Stimulated activated naive CD8-positive, alpha-beta T cell treated with anti-CD3 and anti-CD28 coated beads, Interleukin-15, Interleukin-2, amounts not matched to agents 100 ng/mL and 50 ng/mL, for 24 hours (primary cell): ENCODE measurements around the gene ACYP2.
"Not testable (repeated sequence)": the region's sequence is repeated elsewhere in the genome, so short reads cannot be mapped to it uniquely, and the experiment has no call there.

Experiments used
- H3K27ac Mint-ChIP-seq: one replicate; pipeline ENCODE4 v1.8.0; 2021; ENCODE audit warnings: mild to moderate bottlenecking, mixed read lengths
- H3K27me3 Mint-ChIP-seq: one replicate; pipeline ENCODE4 v1.8.0; 2021; ENCODE audit warnings: mixed read lengths
- H3K36me3 Mint-ChIP-seq: one replicate; pipeline ENCODE4 v1.8.0; 2021; ENCODE audit warnings: low read depth, mixed read lengths
- H3K4me1 Mint-ChIP-seq: one replicate; pipeline ENCODE4 v1.8.0; 2021; ENCODE audit warnings: low read depth, mixed read lengths
- H3K4me3 Mint-ChIP-seq: one replicate; pipeline ENCODE4 v1.8.0; 2021; ENCODE audit warnings: mild to moderate bottlenecking, mixed read lengths
- H3K9me3 Mint-ChIP-seq: one replicate; pipeline ENCODE4 v1.8.0; 2021; ENCODE audit warnings: mixed read lengths

ACYP2 gene

DNA sequence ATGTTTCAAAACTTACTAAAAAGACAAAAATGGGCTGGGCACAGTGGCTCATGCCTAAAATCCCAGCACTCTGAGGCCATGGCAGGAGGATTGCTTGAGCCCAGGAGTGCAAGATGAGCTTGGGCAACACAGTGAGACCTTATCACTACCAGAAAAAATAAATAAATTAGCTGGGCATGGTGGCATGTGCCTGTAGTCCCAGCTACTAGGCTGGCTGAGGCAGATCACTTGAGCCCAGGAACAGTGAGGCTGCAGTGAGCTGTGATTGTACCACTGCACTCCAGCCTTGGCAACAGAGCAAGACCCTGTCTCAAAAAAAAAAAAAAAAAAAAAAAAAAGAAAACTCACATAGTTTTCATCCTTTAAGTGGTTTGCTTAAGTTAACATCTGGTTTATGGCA is 134.2 kb downstream of the ACYP2 start:
- H3K27me3 Mint-ChIP-seq: no peaks in the 10 kb centered on the region
- no peak overlapping the region for H3K4me3 Mint-ChIP-seq
- no peak overlapping the region for H3K27ac Mint-ChIP-seq
- peaks cover 13% of the 10 kb centered on the region for H3K36me3 Mint-ChIP-seq
- no peaks in the 10 kb centered on the region for H3K9me3 Mint-ChIP-seq
- no peaks in the 10 kb centered on the region for H3K4me1 Mint-ChIP-seq

DNA sequence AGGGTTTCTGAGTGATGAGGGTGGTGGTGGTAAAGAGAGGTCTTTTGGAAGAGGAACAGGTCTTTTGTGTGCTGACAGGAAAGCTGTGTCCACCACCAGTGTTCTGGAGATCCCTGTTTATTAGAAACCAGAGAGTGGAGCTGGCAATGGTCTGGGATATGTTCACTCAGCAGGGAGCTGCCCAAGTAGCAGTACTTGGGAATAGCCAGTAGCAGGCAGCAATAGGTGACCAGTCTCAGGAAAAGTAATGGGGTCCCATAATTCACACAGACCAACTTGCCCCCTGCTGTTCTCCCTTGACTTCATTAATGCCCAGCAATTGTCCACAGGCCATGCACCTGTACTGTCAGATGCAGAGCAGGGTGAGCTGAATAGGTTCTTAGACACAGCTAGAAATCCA is 138.8 kb downstream of the ACYP2 start:
- no peaks in the 10 kb centered on the region for H3K27me3 Mint-ChIP-seq
- no peaks in the 10 kb centered on the region for H3K9me3 Mint-ChIP-seq
- peaks cover 18% of the 10 kb centered on the region for H3K36me3 Mint-ChIP-seq
- no peak overlapping the region for H3K27ac Mint-ChIP-seq
- no peaks in the 10 kb centered on the region for H3K4me1 Mint-ChIP-seq
- H3K4me3 Mint-ChIP-seq: no peak overlapping the region

DNA sequence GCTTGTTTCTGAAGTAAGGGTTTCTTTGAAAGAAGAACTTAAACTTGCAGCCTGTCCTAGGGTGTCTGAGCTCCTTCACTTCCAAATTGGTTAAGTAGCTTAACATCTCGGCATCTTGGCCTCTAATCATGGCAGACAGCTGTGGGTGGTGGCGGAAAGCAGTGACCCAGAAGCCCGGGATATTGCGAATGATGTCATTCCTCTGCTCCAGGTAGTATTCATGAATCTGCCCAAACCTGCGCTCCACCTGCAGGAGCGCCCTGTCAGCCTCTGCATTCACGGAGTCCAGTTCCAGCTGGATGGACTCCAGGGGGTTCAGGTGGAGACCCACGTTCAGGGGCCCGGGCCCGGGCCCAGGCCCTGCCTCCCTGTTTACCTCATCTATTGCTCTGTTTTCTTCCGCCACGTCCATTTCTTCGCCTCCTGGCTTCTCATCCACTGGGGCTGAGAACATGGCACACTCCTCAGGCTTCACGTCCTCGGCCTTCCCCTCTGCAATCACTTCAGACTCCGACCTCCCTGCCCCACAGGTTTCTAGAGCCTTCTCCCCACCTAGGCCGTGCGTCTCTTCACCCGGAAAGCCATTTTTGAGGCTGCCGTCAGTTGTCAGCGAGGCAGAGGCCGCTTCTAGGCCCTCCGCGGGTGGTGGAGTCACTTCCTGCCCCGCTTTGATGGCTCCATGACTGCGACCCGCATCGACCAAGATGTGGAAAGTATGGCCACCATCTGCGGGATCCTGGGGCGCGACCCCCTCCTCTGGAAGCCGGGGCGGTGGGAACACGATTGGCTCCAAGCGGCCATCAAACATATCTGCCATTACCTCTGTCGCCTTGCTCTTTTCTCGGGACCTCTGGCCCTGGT is 140.0 kb downstream of the ACYP2 start:
- Mint-ChIP-seq H3K27me3 (no peaks in the 10 kb centered on the region), H3K27ac (no peak overlapping the region), H3K36me3 (peaks cover 18% of the 10 kb centered on the region), H3K4me1 (no peaks in the 10 kb centered on the region), H3K9me3 (no peaks in the 10 kb centered on the region), H3K4me3 (no peak overlapping the region)

DNA sequence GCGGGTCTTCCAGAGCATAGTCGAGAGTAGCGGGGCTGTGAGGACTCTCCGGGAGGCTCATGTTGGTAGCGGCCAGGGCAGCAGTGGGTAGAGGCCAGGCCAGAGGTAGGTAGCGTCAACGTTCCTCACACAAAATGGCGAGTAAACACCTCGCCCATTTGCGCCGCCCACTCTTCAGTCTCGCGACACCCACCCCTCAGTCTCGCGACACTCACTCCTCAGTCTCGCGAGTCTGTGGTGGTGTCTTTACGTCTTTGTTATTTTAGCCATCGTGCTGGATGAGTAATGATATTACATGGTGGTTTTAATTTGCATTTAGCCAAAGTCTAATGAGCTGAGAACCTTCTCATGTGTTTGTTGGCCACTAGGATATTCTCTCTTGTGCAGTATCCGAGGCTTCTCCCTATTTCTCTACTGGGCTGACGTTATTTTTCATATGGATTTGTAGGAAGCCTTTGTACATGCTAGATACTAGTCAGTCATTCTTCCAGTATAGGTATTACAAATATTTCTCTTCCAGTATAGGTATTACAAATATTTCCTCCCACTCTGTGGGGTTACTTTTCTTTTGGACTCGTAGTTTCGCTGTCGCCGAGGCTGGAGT is 140.8 kb downstream of the ACYP2 start, which contains the start of gene TSPYL6:
Gene TSPYL6 (minus strand): TSS at position 139 of the 604 bp plus-strand sequence. CDS start 78 bp downstream, at position 61.
- no peaks in the 10 kb centered on the region for H3K27me3 Mint-ChIP-seq
- no peaks in the 10 kb centered on the region for H3K9me3 Mint-ChIP-seq
- H3K4me3 Mint-ChIP-seq: no peak within 1 kb of the TSS
- H3K4me1 Mint-ChIP-seq: no peaks in the 10 kb centered on the region
- H3K36me3 Mint-ChIP-seq: peaks cover 18% of the 10 kb centered on the region
- H3K27ac Mint-ChIP-seq: no peak within 1 kb of the TSS

DNA sequence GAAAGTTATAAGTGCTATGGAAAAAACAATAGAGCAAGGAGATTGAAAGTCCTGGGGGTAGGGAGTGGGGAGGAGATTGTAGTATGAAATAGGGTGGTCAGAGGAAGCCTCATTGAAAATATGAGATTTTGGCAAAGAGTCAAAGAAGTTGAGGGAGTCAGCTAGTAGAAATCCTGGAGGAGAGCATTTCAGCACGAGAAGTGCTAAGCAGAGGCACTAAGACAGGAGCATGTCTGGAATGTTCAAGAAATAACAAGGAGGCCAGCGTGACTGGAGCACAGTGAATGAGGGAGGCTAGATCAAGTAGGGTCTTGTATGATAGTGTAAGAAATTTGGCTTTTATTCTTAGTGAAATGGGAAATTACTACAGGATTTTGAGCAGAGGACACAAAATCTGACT is 142.8 kb downstream of the ACYP2 start:
- Mint-ChIP-seq H3K27me3 (no peaks in the 10 kb centered on the region), H3K4me3 (no peak overlapping the region), H3K27ac (no peak overlapping the region), H3K9me3 (no peaks in the 10 kb centered on the region), H3K36me3 (peaks cover 10% of the 10 kb centered on the region), H3K4me1 (no peaks in the 10 kb centered on the region)

DNA sequence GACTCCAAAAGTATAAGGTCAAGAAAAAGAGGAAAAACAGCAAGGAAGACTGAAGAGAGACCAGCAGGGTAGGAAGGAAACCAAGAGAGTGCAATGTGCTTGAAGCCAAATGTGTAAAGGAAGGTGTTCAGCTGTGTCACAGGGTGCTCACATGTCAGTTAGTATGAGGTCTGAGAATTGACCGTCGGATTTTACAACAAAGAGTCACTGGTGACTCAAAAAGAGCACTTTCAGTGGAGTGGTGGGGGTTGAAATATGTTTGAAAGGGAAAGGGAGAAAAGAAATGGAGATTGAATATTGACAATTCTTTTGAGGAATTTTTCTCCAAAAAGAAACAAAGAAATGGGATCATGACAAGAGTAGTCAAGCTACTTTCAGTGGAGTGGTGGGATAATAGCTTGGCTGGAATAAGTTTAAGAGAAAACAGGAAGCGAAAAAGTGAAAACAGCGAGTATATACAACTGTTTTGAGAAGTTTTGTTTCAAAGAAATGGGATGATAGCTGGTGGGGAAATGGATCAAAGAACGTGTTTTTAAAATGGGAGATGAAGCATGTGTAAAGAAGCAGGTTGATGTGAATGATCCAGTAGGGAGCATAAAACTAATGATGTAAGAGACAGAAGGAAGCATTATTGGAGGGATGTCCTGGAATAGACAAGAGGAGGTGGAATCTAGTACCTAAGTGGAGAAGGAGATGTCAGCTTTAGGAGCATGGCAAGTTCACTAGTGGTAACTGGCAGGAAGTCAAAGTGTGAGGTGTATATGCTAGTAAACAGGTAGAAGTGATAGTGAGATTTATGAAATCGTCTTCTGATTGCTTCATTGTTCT is 144.2 kb downstream of the ACYP2 start:
- Mint-ChIP-seq H3K27ac (no peak overlapping the region), H3K4me3 (no peak overlapping the region), H3K36me3 (peaks cover 8% of the 10 kb centered on the region), H3K4me1 (no peaks in the 10 kb centered on the region), H3K27me3 (no peaks in the 10 kb centered on the region), H3K9me3 (peaks cover 3% of the 10 kb centered on the region)

DNA sequence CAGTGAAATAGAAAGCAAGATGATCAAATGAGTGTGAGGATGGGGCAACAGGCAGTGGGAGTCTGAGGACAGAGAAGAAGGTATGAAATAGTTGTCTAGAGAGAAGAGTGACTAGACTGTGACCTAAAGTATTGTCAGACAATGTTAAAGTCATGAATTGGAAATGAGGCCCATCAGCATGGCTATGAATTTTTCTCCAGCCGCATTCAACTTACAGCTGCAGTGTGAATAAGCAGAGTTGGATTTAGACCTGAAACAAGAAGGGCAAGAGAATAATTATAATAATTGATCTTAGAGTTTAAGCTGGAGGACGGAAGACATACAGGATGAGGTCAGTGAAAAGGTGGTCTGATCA is 144.8 kb downstream of the ACYP2 start:
- Mint-ChIP-seq H3K27ac (no peak overlapping the region), H3K4me1 (no peaks in the 10 kb centered on the region), H3K9me3 (peaks cover 9% of the 10 kb centered on the region), H3K36me3 (peaks cover 14% of the 10 kb centered on the region), H3K27me3 (no peaks in the 10 kb centered on the region), H3K4me3 (no peak overlapping the region)

DNA sequence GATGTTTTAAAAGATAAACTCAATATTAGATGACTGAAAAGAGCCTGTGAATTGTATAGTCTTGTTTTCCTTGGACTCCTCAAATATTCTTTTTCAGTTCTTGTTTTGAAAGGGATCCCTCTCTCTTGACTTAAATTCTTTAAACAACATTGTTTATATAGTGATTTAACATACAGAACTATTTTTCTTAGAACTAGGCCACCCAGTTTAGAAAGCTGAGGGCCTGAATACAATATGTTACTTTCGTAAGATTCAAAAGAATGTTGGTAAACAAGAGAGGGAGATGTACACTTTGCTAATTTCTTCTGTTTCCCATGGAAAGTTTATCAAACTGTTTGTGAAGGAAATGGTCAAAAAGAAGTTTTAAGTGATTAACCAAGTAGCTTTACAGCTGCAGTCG is 146.1 kb downstream of the ACYP2 start:
- no peak overlapping the region for H3K27ac Mint-ChIP-seq
- no peak overlapping the region for H3K4me3 Mint-ChIP-seq
- peaks cover 12% of the 10 kb centered on the region for H3K9me3 Mint-ChIP-seq
- H3K4me1 Mint-ChIP-seq: no peaks in the 10 kb centered on the region
- peaks cover 13% of the 10 kb centered on the region for H3K36me3 Mint-ChIP-seq
- H3K27me3 Mint-ChIP-seq: no peaks in the 10 kb centered on the region

DNA sequence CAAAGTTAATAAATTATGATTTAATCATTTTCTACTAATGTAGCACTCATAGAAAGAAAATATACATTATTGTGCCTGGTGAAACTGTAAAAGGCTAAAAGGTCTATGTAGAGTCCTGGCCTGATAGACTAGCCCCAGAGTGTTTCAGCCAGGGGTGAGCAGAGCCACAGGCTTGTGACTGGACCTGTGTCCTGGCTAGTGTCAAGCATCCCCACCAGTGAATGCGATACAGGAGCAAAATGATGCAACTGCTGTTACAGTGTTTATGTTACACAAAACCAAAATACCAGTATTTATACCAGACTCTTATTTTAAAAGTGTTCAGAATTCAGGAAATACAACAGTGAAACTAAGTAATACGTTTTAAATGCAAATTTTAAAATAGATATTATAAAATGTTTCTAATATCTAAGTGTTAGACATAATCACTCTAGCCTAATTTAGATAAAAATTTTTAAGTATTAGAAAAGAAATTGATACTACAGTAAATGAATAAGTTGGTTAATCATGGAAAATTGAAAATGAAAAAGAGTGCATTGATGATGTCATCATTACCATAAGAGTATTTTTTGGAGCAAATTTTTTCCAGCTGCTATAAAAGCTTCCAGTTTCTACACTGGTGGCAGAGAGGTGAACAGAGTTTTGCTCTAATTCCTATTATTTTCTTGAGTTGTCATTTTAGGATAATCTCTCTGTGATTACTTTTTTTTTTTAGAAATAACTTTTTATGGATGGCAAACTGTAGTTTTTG is 146.8 kb downstream of the ACYP2 start:
- Mint-ChIP-seq H3K36me3 (peaks cover 13% of the 10 kb centered on the region), H3K27ac (no peak overlapping the region), H3K4me3 (no peak overlapping the region), H3K27me3 (no peaks in the 10 kb centered on the region), H3K9me3 (peaks cover 12% of the 10 kb centered on the region), H3K4me1 (no peaks in the 10 kb centered on the region)

DNA sequence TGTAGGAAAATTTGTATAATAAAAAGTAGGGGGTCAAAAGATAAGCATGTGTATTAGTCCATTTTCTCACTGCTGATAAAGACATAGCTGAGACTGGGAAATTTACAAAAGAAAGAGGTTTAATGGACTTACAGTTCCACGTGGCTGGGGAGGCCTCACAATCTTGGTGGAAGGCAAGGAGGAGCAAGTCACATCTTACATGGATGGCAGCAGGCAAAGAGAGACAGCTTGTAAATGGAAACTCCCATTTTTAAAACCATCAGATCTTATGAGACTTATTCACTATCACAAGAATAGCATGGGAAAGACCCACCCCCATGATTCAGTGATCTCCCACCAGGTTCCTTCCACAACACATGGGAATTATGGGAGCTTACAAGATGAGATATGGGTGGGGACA is 149.7 kb downstream of the ACYP2 start:
- H3K27ac Mint-ChIP-seq, H3K4me3 Mint-ChIP-seq, H3K4me1 Mint-ChIP-seq, H3K27me3 Mint-ChIP-seq: not testable (repeated sequence)
- peaks cover 13% of the 10 kb centered on the region for H3K36me3 Mint-ChIP-seq
- peaks cover 12% of the 10 kb centered on the region for H3K9me3 Mint-ChIP-seq

DNA sequence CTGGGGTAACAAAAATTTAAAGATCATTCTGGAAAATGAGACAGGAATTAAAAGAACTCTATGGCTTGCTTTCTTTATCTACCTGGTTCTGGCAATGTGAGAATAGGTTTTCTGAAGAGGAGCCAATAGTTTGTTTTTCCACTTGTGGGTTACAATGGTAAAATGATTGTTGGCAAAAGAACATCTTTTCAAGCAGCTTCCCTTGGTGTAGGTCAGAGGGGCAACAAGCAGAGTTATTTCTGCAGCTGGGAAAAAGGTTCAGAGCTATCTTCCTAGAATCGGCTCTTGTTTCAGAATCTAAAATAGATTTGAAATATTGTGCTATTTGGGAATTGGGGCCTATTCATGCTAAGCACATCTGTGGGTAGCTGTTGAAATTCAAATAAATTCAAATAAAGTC is 152.2 kb downstream of the ACYP2 start:
- peaks cover 12% of the 10 kb centered on the region for H3K9me3 Mint-ChIP-seq
- peaks cover 15% of the 10 kb centered on the region for H3K4me1 Mint-ChIP-seq
- no peak overlapping the region for H3K4me3 Mint-ChIP-seq
- H3K27ac Mint-ChIP-seq: no peak overlapping the region
- H3K27me3 Mint-ChIP-seq: no peaks in the 10 kb centered on the region
- H3K36me3 Mint-ChIP-seq: peaks cover 13% of the 10 kb centered on the region

DNA sequence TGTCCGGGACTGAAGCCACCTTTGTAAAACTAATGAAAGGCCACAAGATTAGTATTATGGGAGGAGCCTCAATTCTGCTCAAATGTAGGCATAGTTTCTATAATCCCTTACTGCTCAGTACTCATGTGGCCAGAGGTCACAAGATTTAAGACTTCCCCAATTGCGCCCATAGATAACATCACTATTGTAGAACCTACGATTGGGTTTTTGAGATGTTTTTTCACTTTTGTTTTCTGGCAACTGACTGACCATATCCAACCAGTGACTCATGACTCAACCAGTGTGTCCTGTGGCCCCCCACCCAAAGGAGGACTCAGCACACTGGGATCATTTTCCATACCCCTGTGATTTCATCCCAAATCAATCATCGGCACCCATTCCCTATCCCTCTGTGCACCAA is 155.8 kb downstream of the ACYP2 start:
- Mint-ChIP-seq H3K36me3 (peaks cover 4% of the 10 kb centered on the region), H3K27ac (no peak overlapping the region), H3K4me1 (peaks cover 17% of the 10 kb centered on the region), H3K9me3 (no peaks in the 10 kb centered on the region), H3K4me3 (no peak overlapping the region), H3K27me3 (no peaks in the 10 kb centered on the region)

DNA sequence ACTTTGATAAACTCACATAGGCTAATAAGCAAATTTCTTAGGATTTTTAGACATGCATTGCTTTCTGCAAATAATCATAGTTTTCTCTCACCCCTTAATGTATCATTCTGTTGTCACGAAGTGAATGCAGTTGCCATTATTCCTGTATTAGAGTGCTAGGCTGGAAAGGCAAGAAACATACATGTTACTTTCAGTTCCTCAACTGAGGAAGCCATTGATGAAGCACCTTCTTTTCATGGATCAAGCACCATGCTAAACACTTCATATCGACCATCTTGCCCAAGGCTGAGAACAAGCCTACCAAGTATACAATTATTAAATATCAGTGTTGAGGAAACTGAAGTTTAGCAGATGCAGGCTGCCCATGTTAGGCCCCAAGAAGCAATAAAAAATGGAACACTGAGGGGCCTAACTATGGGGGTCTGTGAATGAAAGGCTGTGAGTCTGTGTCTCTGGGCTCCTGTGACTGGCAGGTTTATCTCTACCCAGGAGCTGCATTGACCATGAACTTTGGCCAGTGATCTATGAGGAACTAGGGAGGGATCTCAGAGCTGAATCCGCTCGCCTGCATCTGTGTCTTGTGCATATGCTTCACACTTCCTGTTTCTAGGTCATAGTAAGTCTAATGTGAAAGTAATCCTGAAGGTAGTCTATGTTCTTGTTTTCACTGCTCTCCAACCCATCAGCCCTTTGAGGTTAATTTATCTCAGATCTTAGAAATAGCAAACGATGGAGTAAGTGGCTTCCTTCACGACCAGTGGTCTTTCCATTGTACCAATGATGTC is 156.6 kb downstream of the ACYP2 start:
- H3K27me3 Mint-ChIP-seq: no peaks in the 10 kb centered on the region
- H3K27ac Mint-ChIP-seq: no peak overlapping the region
- peaks cover 4% of the 10 kb centered on the region for H3K36me3 Mint-ChIP-seq
- no peak overlapping the region for H3K4me3 Mint-ChIP-seq
- H3K4me1 Mint-ChIP-seq: peaks cover 17% of the 10 kb centered on the region
- H3K9me3 Mint-ChIP-seq: no peaks in the 10 kb centered on the region

DNA sequence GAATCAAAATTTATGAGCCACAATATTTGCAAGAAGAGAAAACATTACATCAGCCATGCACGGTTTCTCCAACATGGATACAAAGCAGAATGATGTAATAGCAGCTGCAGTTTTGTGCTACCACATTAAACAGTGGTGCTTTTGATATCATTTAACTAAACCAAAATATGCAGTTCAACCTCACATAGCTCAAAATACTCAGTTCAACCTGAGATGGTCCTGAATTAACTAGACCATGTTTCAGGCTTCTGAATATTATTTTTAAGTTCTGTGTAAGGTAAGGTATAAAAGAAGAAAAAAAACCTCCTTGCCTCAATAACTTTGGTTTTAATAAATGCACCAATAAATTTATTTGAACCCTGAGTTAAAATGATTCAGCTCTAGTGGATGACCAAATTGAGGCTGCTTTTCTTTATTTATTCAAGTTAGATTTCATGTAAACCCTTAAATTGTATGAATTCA is 159.4 kb downstream of the ACYP2 start:
- no peaks in the 10 kb centered on the region for H3K9me3 Mint-ChIP-seq
- H3K27ac Mint-ChIP-seq: no peak overlapping the region
- no peak overlapping the region for H3K4me3 Mint-ChIP-seq
- H3K27me3 Mint-ChIP-seq: no peaks in the 10 kb centered on the region
- H3K4me1 Mint-ChIP-seq: peaks cover 17% of the 10 kb centered on the region
- H3K36me3 Mint-ChIP-seq: peaks cover 4% of the 10 kb centered on the region
